Measurements from ENCODE around the gene NSMCE1.

DNA sequence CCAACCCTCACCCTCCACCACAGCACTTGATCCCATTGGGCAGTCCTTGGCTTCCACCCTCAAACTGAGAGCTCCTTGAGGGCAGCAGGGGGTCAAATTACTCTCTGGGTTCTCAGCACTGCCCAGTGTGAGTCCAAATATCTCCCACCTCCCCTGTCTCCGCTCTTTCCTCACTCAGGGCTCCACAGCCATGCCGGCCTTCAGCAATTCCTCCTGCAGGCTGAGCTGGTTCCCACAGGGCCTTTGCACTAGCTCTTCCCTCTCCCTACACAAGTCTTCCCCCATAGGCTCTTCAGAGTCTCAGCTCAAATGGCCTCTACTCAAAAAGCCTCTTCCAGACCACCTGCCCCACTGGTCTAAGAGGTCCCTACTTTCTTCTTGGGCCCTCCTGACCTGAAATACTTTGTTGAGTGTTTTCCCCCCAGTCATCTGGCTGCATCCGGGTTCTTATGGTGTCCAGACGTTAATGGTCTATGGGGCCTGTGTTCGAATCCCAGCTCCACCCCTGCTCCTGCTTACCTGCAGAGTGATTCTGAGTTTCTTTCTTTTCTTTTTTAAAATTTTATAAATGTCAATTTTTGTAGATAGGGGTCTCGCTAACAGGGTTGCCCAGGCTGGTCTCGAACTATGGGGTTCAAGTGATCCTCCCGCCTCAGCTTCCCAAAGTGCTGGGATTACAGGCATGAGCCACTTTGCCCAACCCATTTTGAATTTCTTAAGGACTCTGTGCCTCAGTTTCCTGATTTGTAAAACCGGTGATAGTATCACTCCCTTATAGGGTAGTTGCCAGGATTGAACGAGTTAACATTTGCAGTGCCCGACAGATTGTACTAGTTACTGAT is 44.2 kb upstream of the NSMCE1 start:
- TF ChIP-seq POLR2A (IDR thresholded peaks at IDR 0.05), result no peak
- TF ChIP-seq, protein P1, sequence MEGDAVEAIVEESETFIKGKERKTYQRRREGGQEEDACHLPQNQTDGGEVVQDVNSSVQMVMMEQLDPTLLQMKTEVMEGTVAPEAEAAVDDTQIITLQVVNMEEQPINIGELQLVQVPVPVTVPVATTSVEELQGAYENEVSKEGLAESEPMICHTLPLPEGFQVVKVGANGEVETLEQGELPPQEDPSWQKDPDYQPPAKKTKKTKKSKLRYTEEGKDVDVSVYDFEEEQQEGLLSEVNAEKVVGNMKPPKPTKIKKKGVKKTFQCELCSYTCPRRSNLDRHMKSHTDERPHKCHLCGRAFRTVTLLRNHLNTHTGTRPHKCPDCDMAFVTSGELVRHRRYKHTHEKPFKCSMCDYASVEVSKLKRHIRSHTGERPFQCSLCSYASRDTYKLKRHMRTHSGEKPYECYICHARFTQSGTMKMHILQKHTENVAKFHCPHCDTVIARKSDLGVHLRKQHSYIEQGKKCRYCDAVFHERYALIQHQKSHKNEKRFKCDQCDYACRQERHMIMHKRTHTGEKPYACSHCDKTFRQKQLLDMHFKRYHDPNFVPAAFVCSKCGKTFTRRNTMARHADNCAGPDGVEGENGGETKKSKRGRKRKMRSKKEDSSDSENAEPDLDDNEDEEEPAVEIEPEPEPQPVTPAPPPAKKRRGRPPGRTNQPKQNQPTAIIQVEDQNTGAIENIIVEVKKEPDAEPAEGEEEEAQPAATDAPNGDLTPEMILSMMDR (IDR thresholded peaks at IDR 0.05), result no peak
